ENCODE data around the gene ZNG1B.
"Not testable (repeated sequence)": the region's sequence is repeated elsewhere in the genome, so short reads cannot be mapped to it uniquely, and the experiment has no call there.

The ZNG1B gene

GRCh38 chr2:113541204-113541975, 103.9 kb downstream of the ZNG1B start:
- H3K4me3 ChIP-seq: peak overlapping the region; percentile 40 to 67 (median 55)
- H3K4me2 ChIP-seq: peak overlapping the region; percentile 76 to 95 (median 81)
- H3K27ac ChIP-seq; H3K36me3 ChIP-seq; H3K4me1 ChIP-seq; H3K9me3 ChIP-seq (replicated peaks in 1 of 11); H4K20me1 ChIP-seq: not testable (repeated sequence)
- peaks cover 15 to 34% (median 31%) of the 10 kb centered on the region in 11 experiments for H3K27me3 ChIP-seq
- peak overlapping the region in 7 of 11 experiments; percentile 18 to 62 (median 44); a peak in 8 of 22 replicates for H3K9ac ChIP-seq

- not testable (repeated sequence) for H3K9me3 ChIP-seq (replicated peaks in 1 of 11); H4K20me1 ChIP-seq; H3K36me3 ChIP-seq; H3K27ac ChIP-seq; H3K4me1 ChIP-seq
- Histone ChIP-seq H3K4me3 (peak overlapping the region; percentile 40 to 67 (median 55)), H3K27me3 (peaks cover 15 to 34% (median 31%) of the 10 kb centered on the region in 11 experiments), H3K9ac (peak overlapping the region in 3 of 11 experiments; percentile 31 to 62 (median 62); a peak in 3 of 22 replicates), H3K4me2 (peak overlapping the region; percentile 76 to 95 (median 81))
Measured at GRCh38 chr2:113541976-113542485, 104.5 kb downstream of the ZNG1B start.

DNA sequence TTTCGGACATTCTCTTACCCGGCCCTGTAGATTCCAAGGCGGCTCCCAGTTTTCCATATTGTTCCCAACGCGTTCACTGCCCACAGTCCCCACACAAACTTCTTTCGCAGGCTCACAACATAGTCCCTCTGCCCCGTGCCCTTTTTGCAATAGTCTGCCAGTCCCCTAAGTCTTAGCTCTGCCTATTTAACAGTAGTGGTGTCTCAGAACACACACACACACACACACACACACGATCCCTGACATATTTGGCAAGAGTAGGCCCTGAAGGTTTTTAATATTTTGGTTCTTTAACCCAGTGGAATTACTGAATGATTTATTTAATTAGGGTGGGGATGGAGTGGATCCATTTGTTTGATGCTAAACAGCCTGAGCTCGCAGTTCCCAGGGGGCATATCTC, 105.0 kb downstream of the ZNG1B start:
- not testable (repeated sequence) for H3K9me3 ChIP-seq (replicated peaks in 1 of 11); H3K27ac ChIP-seq; H4K20me1 ChIP-seq; H3K9ac ChIP-seq; H3K4me3 ChIP-seq; H3K4me1 ChIP-seq; H3K36me3 ChIP-seq; H3K4me2 ChIP-seq
- peaks cover 15 to 34% (median 31%) of the 10 kb centered on the region in 11 experiments for H3K27me3 ChIP-seq

Data from BLaER1 treated with 17β-estradiol and CSF1 and Interleukin-3, amounts not matched to agents 10 nM and 100 nM (cell line).